Neural progenitor cell (in vitro differentiated cells): ENCODE data around the gene AVP. TPM values are rescaled to one million over a fixed set of nuclear protein-coding genes. Genes with fewer than 3 reads are reported as not detected.

ENCODE experiments used
- DNase-seq: peaks from one replicate; pipeline ENCODE4 v3.0.0-alpha.2; 2016; ENCODE audit warnings: low spot score
- H2AFZ ChIP-seq: fragments of 200-600 bp; sonication (generic); replicated peaks from 2 replicates; pipeline ENCODE4 v1.6.1; 2016; ENCODE audit warnings: antibody characterized with exemption
- H3F3A ChIP-seq: fragments of 200-600 bp; sonication (generic); 2 replicates; pipeline ENCODE4 v1.6.1; 2016; ENCODE audit warnings: antibody characterized with exemption, low read depth
- H3K27ac ChIP-seq: fragments of 200-600 bp; sonication (generic); 2 replicates; pipeline ENCODE4 v1.5.1; 2016; ENCODE audit warnings: mild to moderate bottlenecking
- H3K27me3 ChIP-seq: fragments of 200-600 bp; sonication (generic); 2 replicates; pipeline ENCODE4 v1.6.1; 2016; ENCODE audit warnings: mild to moderate bottlenecking, moderate library complexity
- H3K36me3 ChIP-seq: fragments of 200-600 bp; sonication (generic); 2 replicates; pipeline ENCODE4 v1.5.1; 2016
- H3K4me1 ChIP-seq: fragments of 200-600 bp; sonication (generic); 2 replicates; pipeline ENCODE4 v1.6.1; 2016; ENCODE audit warnings: mixed run types
- H3K4me2 ChIP-seq: fragments of 200-600 bp; sonication (generic); 2 replicates; pipeline ENCODE4 v1.6.1; 2016
- H3K4me3 ChIP-seq: fragments of 200-600 bp; sonication (generic); 2 replicates; pipeline ENCODE4 v1.5.1; 2016
- H3K79me2 ChIP-seq: fragments of 200-600 bp; sonication (generic); 2 replicates; pipeline ENCODE4 v1.6.1; 2016; ENCODE audit warnings: low read depth
- H3K9ac ChIP-seq: fragments of 200-600 bp; sonication (generic); 2 replicates; pipeline ENCODE4 v1.6.1; 2016
- H3K9me3 ChIP-seq: fragments of 200-600 bp; sonication (generic); 2 replicates; pipeline ENCODE4 v1.5.1; 2016; ENCODE audit warnings: low read depth
- H4K20me1 ChIP-seq: fragments of 200-600 bp; sonication (generic); 2 replicates; pipeline ENCODE4 v1.6.1; 2016; ENCODE audit warnings: low read depth
- H3K27ac Mint-ChIP-seq: 3 replicates; pipeline ENCODE4 v1.8.0; 2021; ENCODE audit warnings: mixed read lengths
- H3K27me3 Mint-ChIP-seq: 2 replicates; pipeline ENCODE4 v1.8.0; 2022; ENCODE audit warnings: low read depth, mild to moderate bottlenecking, inconsistent platforms, moderate library complexity, mixed read lengths; ENCODE audit not compliant: insufficient read depth
- H3K36me3 Mint-ChIP-seq: 3 replicates; pipeline ENCODE4 v1.8.0; 2021; ENCODE audit warnings: mixed read lengths
- H3K4me1 Mint-ChIP-seq: 3 replicates; pipeline ENCODE4 v1.8.0; 2021; ENCODE audit warnings: mixed read lengths
- H3K4me3 Mint-ChIP-seq: 3 replicates; pipeline ENCODE4 v1.8.0; 2021; ENCODE audit warnings: mild to moderate bottlenecking, moderate library complexity, mixed read lengths
- H3K9me3 Mint-ChIP-seq: 3 replicates; pipeline ENCODE4 v1.8.0; 2020; ENCODE audit warnings: mixed read lengths
- CTCF ChIP-seq: fragments of 200-600 bp; sonication (generic); IDR thresholded peaks from 2 replicates; pipeline ENCODE4 v1.5.1; 2017; ENCODE audit warnings: antibody characterized with exemption, mild to moderate bottlenecking
- EZH2 ChIP-seq: fragments of 200-600 bp; sonication (generic); IDR thresholded peaks from 2 replicates; pipeline ENCODE4 v1.6.1; 2017; ENCODE audit warnings: antibody characterized with exemption, mild to moderate bottlenecking, moderate library complexity
- EZH2phosphoT487 ChIP-seq: fragments of 200-600 bp; sonication (generic); IDR thresholded peaks from 2 replicates; pipeline ENCODE4 v1.6.1; 2017; ENCODE audit warnings: antibody characterized with exemption
- total RNA-seq: library from RNA; depleted of rRNA; stranded (reverse); fragments of >200 nt; gene quantifications from 2 replicates; pipeline ENCODE4 v1.2.3, GENCODE V29; 2015; ENCODE audit warnings: low replicate concordance

AVP gene
- total RNA-seq, 1 donor from 2014 or later: not detected

GRCh38 chr20:3045042-3045815, 39.3 kb downstream of the AVP start:
- Histone ChIP-seq H3K36me3 (peaks cover 7% of the 10 kb centered on the region), H3K9ac (no peak overlapping the region), H3F3A (peaks cover 11% of the 10 kb centered on the region), H3K79me2 (peaks cover 16% of the 10 kb centered on the region), H2AFZ (peak overlapping the region; percentile 95), H3K27me3 (no peaks in the 10 kb centered on the region), H3K4me3 (peak overlapping the region; percentile 85), H3K9me3 (no peaks in the 10 kb centered on the region), H3K4me1 (peaks cover 3% of the 10 kb centered on the region), H3K4me2 (peak overlapping the region; percentile 91), H3K27ac (no peak overlapping the region), H4K20me1 (peaks cover 14% of the 10 kb centered on the region)
- Mint-ChIP-seq H3K27me3 (peaks cover 5% of the 10 kb centered on the region), H3K36me3 (peaks cover 22% of the 10 kb centered on the region), H3K9me3 (no peaks in the 10 kb centered on the region), H3K27ac (peak overlapping the region; percentile 55), H3K4me1 (peaks cover 23% of the 10 kb centered on the region), H3K4me3 (peak overlapping the region; percentile 91)
- TF ChIP-seq EZH2phosphoT487 (no peak), CTCF (no peak), EZH2 (no peak)
- no peak for DNase-seq

GRCh38 chr20:3044336-3044965, 40.1 kb downstream of the AVP start:
- Mint-ChIP-seq H3K36me3 (peaks cover 22% of the 10 kb centered on the region), H3K9me3 (no peaks in the 10 kb centered on the region), H3K4me3 (peak overlapping the region; percentile 65), H3K27me3 (peaks cover 3% of the 10 kb centered on the region), H3K4me1 (peaks cover 23% of the 10 kb centered on the region), H3K27ac (no peak overlapping the region)
- no peak for TF ChIP-seq EZH2
- TF ChIP-seq EZH2phosphoT487: no peak
- no peak for TF ChIP-seq CTCF
- Histone ChIP-seq H3K4me2 (no peak overlapping the region), H3K4me3 (no peak overlapping the region), H3K27ac (no peak overlapping the region), H3K9ac (no peak overlapping the region), H3K79me2 (peaks cover 16% of the 10 kb centered on the region), H3K36me3 (peaks cover 7% of the 10 kb centered on the region), H2AFZ (no peak overlapping the region), H3K27me3 (no peaks in the 10 kb centered on the region), H3K4me1 (peaks cover 3% of the 10 kb centered on the region), H3F3A (peaks cover 11% of the 10 kb centered on the region), H4K20me1 (peaks cover 14% of the 10 kb centered on the region), H3K9me3 (no peaks in the 10 kb centered on the region)
- DNase-seq: no peak

- no peaks in the 10 kb centered on the region for H3K9me3 ChIP-seq
- no peak for DNase-seq
- Mint-ChIP-seq H3K4me3 (peak within 1 kb of the TSS; percentile 24), H3K4me1 (peaks cover 23% of the 10 kb centered on the region), H3K9me3 (no peaks in the 10 kb centered on the region), H3K36me3 (peaks cover 23% of the 10 kb centered on the region), H3K27me3 (peaks cover 3% of the 10 kb centered on the region), H3K27ac (no peak within 1 kb of the TSS)
- H3K4me3 ChIP-seq: no peak within 1 kb of the TSS
- H3K4me2 ChIP-seq: no peak within 1 kb of the TSS
- peaks cover 3% of the 10 kb centered on the region for H3K4me1 ChIP-seq
- H3K27ac ChIP-seq: no peak within 1 kb of the TSS
- peaks cover 16% of the 10 kb centered on the region for H3K79me2 ChIP-seq
- H3F3A ChIP-seq: peaks cover 11% of the 10 kb centered on the region
- peaks cover 14% of the 10 kb centered on the region for H4K20me1 ChIP-seq
- no peak within 1 kb of the TSS for H3K9ac ChIP-seq
- H3K27me3 ChIP-seq: no peaks in the 10 kb centered on the region
- TF ChIP-seq EZH2phosphoT487 (no peak), EZH2 (no peak), CTCF (no peak)
- H3K36me3 ChIP-seq: peaks cover 7% of the 10 kb centered on the region
- no peak within 1 kb of the TSS for H2AFZ ChIP-seq
These were observed 41.2 kb downstream of the AVP start, which contains the start of gene GNRH2 for GRCh38 chr20:3043322-3043721. Gene GNRH2 (plus strand): TSS chr20:3043622. CDS start chr20:3044415, 793 bp downstream.
